Measurements from ENCODE around the gene ZNF865. TPM values are rescaled to one million over a fixed set of nuclear protein-coding genes. Genes with fewer than 3 reads are reported as not detected.
A peak's percentile ranks its signal among the peaks of the same experiment; 100 is the strongest.

The ZNF865 gene
- total RNA-seq, 5 donors from 2014 or later (not counting 1 experiment from before 2014, with no cell fraction given), result 16.3 to 29.4 (median 27.3) TPM

DNA sequence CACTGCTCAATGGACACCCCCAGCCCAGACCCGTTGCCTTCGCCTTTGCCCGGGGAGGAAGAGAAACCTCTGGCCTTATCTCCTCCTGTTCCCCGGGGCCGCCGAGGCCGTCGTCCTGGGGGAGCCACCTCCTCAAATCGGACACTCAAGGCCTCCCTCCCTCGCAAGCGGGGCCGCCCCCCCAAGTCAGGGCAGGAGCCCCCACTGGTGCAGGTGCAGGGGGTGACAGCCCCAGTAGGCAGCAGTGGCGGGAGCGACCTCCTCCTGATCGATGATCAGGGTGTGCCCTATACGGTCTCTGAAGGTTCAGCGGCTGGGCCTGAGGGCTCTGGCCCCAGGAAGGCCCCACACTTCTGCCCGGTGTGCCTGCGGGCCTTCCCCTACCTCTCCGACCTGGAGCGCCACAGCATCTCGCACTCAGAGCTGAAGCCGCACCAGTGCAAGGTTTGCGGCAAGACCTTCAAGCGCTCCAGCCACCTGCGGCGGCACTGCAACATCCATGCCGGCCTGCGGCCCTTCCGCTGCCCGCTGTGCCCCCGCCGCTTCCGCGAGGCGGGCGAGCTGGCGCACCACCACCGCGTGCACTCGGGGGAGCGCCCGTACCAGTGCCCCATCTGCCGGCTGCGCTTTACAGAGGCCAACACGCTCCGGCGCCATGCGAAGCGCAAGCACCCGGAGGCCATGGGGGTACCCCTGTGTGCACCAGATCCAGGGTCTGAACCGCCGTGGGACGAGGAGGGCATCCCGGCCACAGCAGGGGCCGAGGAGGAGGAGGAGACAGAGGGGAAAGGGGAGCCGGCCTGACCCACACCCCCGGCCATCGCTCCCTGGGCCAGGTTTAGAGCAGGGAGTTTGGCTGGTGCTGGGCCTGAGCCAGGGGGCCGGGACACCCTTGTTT is 3.1 kb upstream of the ZNF865 start:
- Histone ChIP-seq H3K4me1 (ENCODE audit: control insufficient read depth in 1 of 2, extremely low read depth in 1 of 2, insufficient read depth in 2 of 2, low read length in 2 of 2) (peaks cover 17 to 53% of the 10 kb centered on the region in 2 experiments), H3K27ac (ENCODE audit: low read length) (no peak overlapping the region), H3K4me3 (ENCODE audit: control insufficient read depth in 1 of 2, extremely low read depth in 1 of 2, low read length in 1 of 2) (no peak overlapping the region), H3K9me3 (no peaks in the 10 kb centered on the region), H3K27me3 (replicated peaks in 1 of 2; ENCODE audit: control insufficient read depth in 2 of 2, extremely low read depth in 1 of 2, insufficient read depth in 2 of 2, low read length in 1 of 2) (no peaks in the 10 kb centered on the region), H3K36me3 (ENCODE audit: control insufficient read depth in 2 of 2, extremely low read depth in 1 of 2, insufficient read depth in 1 of 2, low read length in 1 of 2) (peaks cover 0 to 7% of the 10 kb centered on the region in 2 donors)
- Mint-ChIP-seq H3K27me3 (no peaks in the 10 kb centered on the region), H3K4me1 (peaks cover 42 to 59% (median 44%) of the 10 kb centered on the region in 3 donors), H3K36me3 (peaks cover 7% of the 10 kb centered on the region), H3K9me3 (peaks cover 0 to 3% (median 0%) of the 10 kb centered on the region in 3 donors), H3K27ac (peak overlapping the region in 1 of 2 donors; percentile 84), H3K4me3 (peak overlapping the region in 1 of 3 donors; percentile 80)
- CTCF ChIA-PET, result interaction anchor here in 1 of 2 donors (0.9 kb wide), 1 partner anchor 88 kb away, joined by 3 read pairs; no protein-coding TSS in a partner anchor
- 98% methylated on average over 52 of the region's 60 CpGs for WGBS (ENCODE audit: insufficient coverage)
- POLR2A ChIA-PET, result interaction anchor here in 1 of 2 donors (0.7 kb wide), 1 partner anchor 125 kb away, joined by 3 read pairs; no protein-coding TSS in a partner anchor
- DNase-seq (no peak), ATAC-seq (replicated peaks in 1 of 4) (no peak)

DNA sequence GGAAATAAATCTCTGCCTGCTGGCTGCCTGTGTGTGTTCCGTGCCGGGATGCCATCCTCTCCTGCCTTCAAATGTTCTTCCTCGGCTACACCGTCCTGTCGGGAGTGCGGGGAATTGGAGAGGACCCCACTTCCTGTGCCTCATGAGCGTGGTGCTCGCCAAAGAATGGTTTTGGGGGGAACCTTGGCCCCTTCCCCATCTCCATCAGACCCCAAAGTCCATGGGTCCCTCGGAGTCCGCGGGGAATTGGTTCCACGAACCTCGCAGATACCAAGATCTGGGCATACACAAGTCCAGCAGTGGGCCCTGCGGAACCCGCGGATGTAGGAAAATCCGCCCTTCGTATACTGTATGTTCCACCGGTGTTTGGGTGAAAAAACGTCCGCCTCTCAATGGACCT is 2.3 kb upstream of the ZNF865 start:
- H3K27ac Mint-ChIP-seq, result no peak overlapping the region
- peaks cover 17 to 55% of the 10 kb centered on the region in 2 experiments for H3K4me1 ChIP-seq (ENCODE audit: control insufficient read depth in 1 of 2, extremely low read depth in 1 of 2, insufficient read depth in 2 of 2, low read length in 2 of 2)
- peaks cover 9% of the 10 kb centered on the region for H3K36me3 Mint-ChIP-seq
- peaks cover 49 to 64% (median 51%) of the 10 kb centered on the region in 3 donors for H3K4me1 Mint-ChIP-seq
- ATAC-seq (replicated peaks in 1 of 4) (no peak), DNase-seq (no peak)
- H3K36me3 ChIP-seq (ENCODE audit: control insufficient read depth in 2 of 2, extremely low read depth in 1 of 2, insufficient read depth in 1 of 2, low read length in 1 of 2), result no peaks in the 10 kb centered on the region
- no peak overlapping the region for H3K27ac ChIP-seq (ENCODE audit: low read length)
- CTCF ChIA-PET, result no interaction called here
- peaks cover 0 to 3% (median 0%) of the 10 kb centered on the region in 3 donors for H3K9me3 Mint-ChIP-seq
- no peak overlapping the region for H3K4me3 ChIP-seq (ENCODE audit: control insufficient read depth in 1 of 2, extremely low read depth in 1 of 2, low read length in 1 of 2)
- POLR2A ChIA-PET, result no interaction called here
- no peaks in the 10 kb centered on the region for H3K27me3 ChIP-seq (replicated peaks in 1 of 2; ENCODE audit: control insufficient read depth in 2 of 2, extremely low read depth in 1 of 2, insufficient read depth in 2 of 2, low read length in 1 of 2)
- no peaks in the 10 kb centered on the region for H3K27me3 Mint-ChIP-seq
- WGBS (ENCODE audit: insufficient coverage), result 96% methylated on average over 15 of the region's 21 CpGs
- no peaks in the 10 kb centered on the region for H3K9me3 ChIP-seq
- peak overlapping the region in 2 of 3 donors; percentile 56 to 86 for H3K4me3 Mint-ChIP-seq

DNA sequence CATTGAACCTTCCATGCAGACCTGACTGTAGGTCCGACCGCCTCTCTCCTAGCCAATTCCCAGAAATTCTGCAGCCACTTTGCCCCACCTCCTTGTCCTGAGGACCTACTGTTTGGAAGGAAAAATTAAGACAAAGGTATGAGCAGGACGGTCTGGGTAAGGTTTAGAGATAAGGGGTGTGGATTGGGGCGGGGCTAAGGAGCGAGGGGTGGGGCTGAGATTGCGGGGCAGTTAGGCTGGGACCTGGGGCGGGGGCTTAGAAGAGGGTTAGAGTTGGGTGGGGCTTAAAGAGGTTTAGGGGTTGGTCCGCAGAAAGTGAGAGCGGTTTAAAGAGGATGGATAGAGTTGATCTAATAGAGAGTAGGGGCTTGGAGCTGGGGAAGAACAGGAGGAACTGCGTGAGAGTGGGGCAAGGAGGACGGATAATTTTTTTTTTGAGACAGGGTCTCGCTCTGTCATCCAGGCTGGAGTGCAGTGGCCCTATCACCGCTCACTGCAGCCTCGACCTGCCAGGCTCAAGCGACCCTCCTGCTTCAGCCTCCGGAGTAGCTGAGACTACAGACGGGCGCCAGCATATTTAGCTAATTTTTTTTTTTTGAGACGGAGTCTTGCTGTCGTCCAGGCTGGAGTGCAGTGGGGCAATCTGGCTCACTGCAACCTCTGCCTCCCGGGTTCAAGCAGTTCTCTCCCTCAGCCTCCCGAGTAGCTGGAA is 1.7 kb upstream of the ZNF865 start:
- Histone ChIP-seq H3K27ac (ENCODE audit: low read length) (no peak overlapping the region), H3K27me3 (replicated peaks in 1 of 2; ENCODE audit: control insufficient read depth in 2 of 2, extremely low read depth in 1 of 2, insufficient read depth in 2 of 2, low read length in 1 of 2) (no peaks in the 10 kb centered on the region), H3K4me1 (ENCODE audit: control insufficient read depth in 1 of 2, extremely low read depth in 1 of 2, insufficient read depth in 2 of 2, low read length in 2 of 2) (peaks cover 17 to 52% of the 10 kb centered on the region in 2 experiments), H3K36me3 (ENCODE audit: control insufficient read depth in 2 of 2, extremely low read depth in 1 of 2, insufficient read depth in 1 of 2, low read length in 1 of 2) (peaks cover 0 to 2% of the 10 kb centered on the region in 2 donors), H3K4me3 (ENCODE audit: control insufficient read depth in 1 of 2, extremely low read depth in 1 of 2, low read length in 1 of 2) (no peak overlapping the region), H3K9me3 (no peaks in the 10 kb centered on the region)
- H3K27me3 Mint-ChIP-seq, result no peaks in the 10 kb centered on the region
- peaks cover 9% of the 10 kb centered on the region for H3K36me3 Mint-ChIP-seq
- ATAC-seq (replicated peaks in 1 of 4), result no peak
- peak overlapping the region; percentile 56 to 86 (median 78) for H3K4me3 Mint-ChIP-seq
- 93% methylated on average over 18 of the region's 22 CpGs for WGBS (ENCODE audit: insufficient coverage)
- ChIA-PET CTCF (no interaction called here), POLR2A (interaction anchor here in 1 of 2 donors (0.7 kb wide), 1 partner anchor 349 kb away, joined by 3 read pairs; no protein-coding TSS in a partner anchor)
- H3K27ac Mint-ChIP-seq, result no peak overlapping the region
- peaks cover 0 to under 1% (median 0%) of the 10 kb centered on the region in 3 donors for H3K9me3 Mint-ChIP-seq
- DNase-seq, result no peak
- peaks cover 51 to 64% (median 51%) of the 10 kb centered on the region in 3 donors for H3K4me1 Mint-ChIP-seq

- Mint-ChIP-seq H3K27me3 (no peaks in the 10 kb centered on the region), H3K4me1 (peaks cover 58 to 73% (median 61%) of the 10 kb centered on the region in 3 donors), H3K4me3 (peak overlapping the region; percentile 78 to 86 (median 83)), H3K36me3 (peaks cover 16% of the 10 kb centered on the region), H3K27ac (peak overlapping the region; percentile 88 to 91), H3K9me3 (no peaks in the 10 kb centered on the region)
- DNase-seq (peak; percentile 90 to 99 (median 96)), ATAC-seq (replicated peaks in 1 of 4) (peak; percentile 72 to 80 (median 77))
- ChIA-PET CTCF (interaction anchor here in 1 of 2 donors (0.6 to 2.9 kb wide), 8 partner anchors 18 to 144 kb away, joined by 3 to 42 read pairs (median 4); partner anchors contain the start of genes ISOC2 and ZNF784), POLR2A (interaction anchor here (0.5 to 0.7 kb wide), 2 partner anchors 19 to 59 kb away, joined by 3 to 4 read pairs; partner anchors contain the start of gene ZNF784 (in 1 of the 2))
- 0% methylated on average over 25 of the region's 43 CpGs for WGBS (ENCODE audit: insufficient coverage)
- Histone ChIP-seq H3K4me3 (ENCODE audit: control insufficient read depth in 1 of 2, extremely low read depth in 1 of 2, low read length in 1 of 2) (peak overlapping the region; percentile 51 to 84), H3K9me3 (no peaks in the 10 kb centered on the region), H3K27ac (ENCODE audit: low read length) (peak overlapping the region; percentile 74), H3K27me3 (replicated peaks in 1 of 2; ENCODE audit: control insufficient read depth in 2 of 2, extremely low read depth in 1 of 2, insufficient read depth in 2 of 2, low read length in 1 of 2) (no peaks in the 10 kb centered on the region), H3K4me1 (ENCODE audit: control insufficient read depth in 1 of 2, extremely low read depth in 1 of 2, insufficient read depth in 2 of 2, low read length in 2 of 2) (peaks cover 17 to 53% of the 10 kb centered on the region in 2 experiments), H3K36me3 (ENCODE audit: control insufficient read depth in 2 of 2, extremely low read depth in 1 of 2, insufficient read depth in 1 of 2, low read length in 1 of 2) (peaks cover 0 to 13% of the 10 kb centered on the region in 2 donors)
These were observed 225 bp upstream of the ZNF865 start for GRCh38 chr19:55605207-55605636.

GRCh38 chr19:55606471-55606787 is 982 bp downstream of the ZNF865 start:
- ChIA-PET POLR2A (interaction anchor here in 1 of 2 donors (0.8 kb wide), 1 partner anchor 18 kb away, joined by 3 read pairs; no protein-coding TSS in a partner anchor), CTCF (interaction anchor here (0.7 to 2.9 kb wide), 8 partner anchors 19 to 102 kb away, joined by 3 to 42 read pairs (median 5); partner anchors contain the start of genes U2AF2 (in 1 of the 2) and ZNF784 (in 1 of the 2))
- no peaks in the 10 kb centered on the region for H3K9me3 Mint-ChIP-seq
- DNase-seq, result no peak
- peaks cover 61 to 75% (median 63%) of the 10 kb centered on the region in 3 donors for H3K4me1 Mint-ChIP-seq
- H3K27me3 Mint-ChIP-seq, result no peaks in the 10 kb centered on the region
- H3K4me3 Mint-ChIP-seq, result peak overlapping the region; percentile 86 to 90 (median 89)
- peak overlapping the region; percentile 88 to 93 for H3K27ac Mint-ChIP-seq
- ATAC-seq (replicated peaks in 1 of 4), result no peak
- H3K36me3 Mint-ChIP-seq, result peaks cover 16% of the 10 kb centered on the region
- 28% methylated on average over 8 of the region's 12 CpGs for WGBS (ENCODE audit: insufficient coverage)
- Histone ChIP-seq H3K9me3 (no peaks in the 10 kb centered on the region), H3K27me3 (replicated peaks in 1 of 2; ENCODE audit: control insufficient read depth in 2 of 2, extremely low read depth in 1 of 2, insufficient read depth in 2 of 2, low read length in 1 of 2) (no peaks in the 10 kb centered on the region), H3K36me3 (ENCODE audit: control insufficient read depth in 2 of 2, extremely low read depth in 1 of 2, insufficient read depth in 1 of 2, low read length in 1 of 2) (peaks cover 0 to 17% of the 10 kb centered on the region in 2 donors), H3K4me3 (ENCODE audit: control insufficient read depth in 1 of 2, extremely low read depth in 1 of 2, low read length in 1 of 2) (peak overlapping the region; percentile 84 to 91), H3K27ac (ENCODE audit: low read length) (peak overlapping the region; percentile 86), H3K4me1 (ENCODE audit: control insufficient read depth in 1 of 2, extremely low read depth in 1 of 2, insufficient read depth in 2 of 2, low read length in 2 of 2) (peaks cover 10 to 47% of the 10 kb centered on the region in 2 experiments)
